ENCODE results near the gene PDE4D. TPM values are rescaled to one million over a fixed set of nuclear protein-coding genes. Genes with fewer than 3 reads are reported as not detected.

The PDE4D gene
- total and polyA plus RNA-seq, 2 of the 4 experiments (the other 2 are of a cell fraction): 1.4 to 7.9 TPM

GRCh38 chr5:59222687-59223511 lies 670.6 kb downstream of the PDE4D start:
- intact Hi-C loops (cut with micrococcal nuclease) (no loop called here), in situ Hi-C loops (cut with MboI; ENCODE audit: low sequenced_read_pairs) (no loop called here), dilution Hi-C loops (cut with HindIII; ENCODE audit: low sequenced_read_pairs, unreplicated experiment) (no loop called here)
- Histone ChIP-seq H2BK20ac (ENCODE audit: low read depth, low read length) (no peak overlapping the region), H3K9me1 (ENCODE audit: insufficient read depth, low read length) (no peaks in the 10 kb centered on the region; the same call in 1 of the 2 replicates), H3K4me2 (ENCODE audit: low read depth, low read length) (no peak overlapping the region), H4K5ac (ENCODE audit: low read depth, low read length) (no peak overlapping the region), H3K56ac (ENCODE audit: extremely low read depth, insufficient read depth, low read length) (no peak overlapping the region), H3K23ac (ENCODE audit: low read depth, low read length) (no peak overlapping the region), H2BK120ac (ENCODE audit: low read depth, low read length) (no peak overlapping the region), H3K14ac (replicated peaks; ENCODE audit: low read depth, low read length) (no peak overlapping the region), H3K18ac (ENCODE audit: low read depth, low read length) (no peak overlapping the region), H3K36me3 (ENCODE audit: control insufficient read depth, insufficient read depth, low read length) (no peaks in the 10 kb centered on the region), H4K8ac (ENCODE audit: low read depth in 2 of 2, low read length in 2 of 2) (no peak overlapping the region), H3K4ac (ENCODE audit: low read depth, low read length) (no peak overlapping the region), H3K4me3 (ENCODE audit: insufficient read depth, low read depth, low read length) (no peak overlapping the region), H2BK15ac (ENCODE audit: low read depth, low read length) (no peak overlapping the region), H2AFZ (replicated peaks; ENCODE audit: low read length, poor library complexity) (no peak overlapping the region), H2BK5ac (ENCODE audit: low read depth, low read length, poor library complexity, severe bottlenecking) (no peak overlapping the region), H4K91ac (ENCODE audit: insufficient read depth, low read depth, low read length) (no peak overlapping the region), H3K9ac (ENCODE audit: low read depth, low read length) (no peak overlapping the region), H3K79me1 (ENCODE audit: low read depth in 1 of 2, low read length in 2 of 2) (no peaks in the 10 kb centered on the region), H3K4me1 (ENCODE audit: control insufficient read depth, insufficient read depth, low read length) (no peaks in the 10 kb centered on the region), H4K20me1 (ENCODE audit: insufficient read depth, low read length) (no peaks in the 10 kb centered on the region), H2AK5ac (ENCODE audit: low read depth, low read length) (no peak overlapping the region), H3K9me3 (ENCODE audit: control insufficient read depth, insufficient read depth, low read length) (no peaks in the 10 kb centered on the region), H3K27me3 (ENCODE audit: control insufficient read depth, insufficient read depth, low read length) (no peaks in the 10 kb centered on the region; the same call in none of the 2 replicates), H3K27ac (ENCODE audit: insufficient read depth, low read length) (no peak overlapping the region), H2AK9ac (replicated peaks; ENCODE audit: low read depth, low read length, poor library complexity) (no peak overlapping the region)
- ChIA-PET CTCF (interaction anchor here (0.9 to 1.1 kb wide), 2 partner anchors 144 to 167 kb away, joined by 3 to 8 read pairs; no protein-coding TSS in a partner anchor), POLR2A (ENCODE audit: unreplicated experiment) (no interaction called here)
- no peak for DNase-seq
- no peak for ATAC-seq (ENCODE audit: low read depth)
- no TSS peak for BruUV-seq (replicated peaks)
- TF ChIP-seq POLR2A (IDR thresholded peaks at IDR 0.05; ENCODE audit: low read depth, low read length) (no peak), CEBPB (IDR thresholded peaks at IDR 0.05; ENCODE audit: low read depth, low read length) (no peak), USF2 (IDR thresholded peaks at IDR 0.05; ENCODE audit: low read depth, low read length) (no peak), CHD1 (IDR thresholded peaks at IDR 0.05; ENCODE audit: low read depth, low read length) (no peak), MAZ (IDR thresholded peaks at IDR 0.05; ENCODE audit: borderline replicate concordance, low read depth, low read length) (no peak), RFX5 (IDR thresholded peaks at IDR 0.05; ENCODE audit: low read depth, low read length) (no peak), ELK1 (IDR thresholded peaks at IDR 0.05; ENCODE audit: borderline replicate concordance, low read depth, low read length) (no peak), SMC3 (IDR thresholded peaks at IDR 0.05; ENCODE audit: low read depth, low read length) (no peak), MAFK (IDR thresholded peaks at IDR 0.05; ENCODE audit: low read depth, low read length) (no peak), RCOR1 (IDR thresholded peaks at IDR 0.05; ENCODE audit: insufficient replicate concordance, low read length) (no peak), MXI1 (IDR thresholded peaks at IDR 0.05; ENCODE audit: borderline replicate concordance, low read depth, low read length) (no peak), NFE2L2 (IDR thresholded peaks at IDR 0.05; ENCODE audit: low read depth, low read length) (no peak), BHLHE40 (IDR thresholded peaks at IDR 0.05; ENCODE audit: low read depth, low read length) (no peak), RAD21 (IDR thresholded peaks at IDR 0.05; ENCODE audit: low read length) (no peak), FOS (IDR thresholded peaks at IDR 0.05; ENCODE audit: low read depth, low read length) (no peak)
- TF ChIP-seq, protein P1, sequence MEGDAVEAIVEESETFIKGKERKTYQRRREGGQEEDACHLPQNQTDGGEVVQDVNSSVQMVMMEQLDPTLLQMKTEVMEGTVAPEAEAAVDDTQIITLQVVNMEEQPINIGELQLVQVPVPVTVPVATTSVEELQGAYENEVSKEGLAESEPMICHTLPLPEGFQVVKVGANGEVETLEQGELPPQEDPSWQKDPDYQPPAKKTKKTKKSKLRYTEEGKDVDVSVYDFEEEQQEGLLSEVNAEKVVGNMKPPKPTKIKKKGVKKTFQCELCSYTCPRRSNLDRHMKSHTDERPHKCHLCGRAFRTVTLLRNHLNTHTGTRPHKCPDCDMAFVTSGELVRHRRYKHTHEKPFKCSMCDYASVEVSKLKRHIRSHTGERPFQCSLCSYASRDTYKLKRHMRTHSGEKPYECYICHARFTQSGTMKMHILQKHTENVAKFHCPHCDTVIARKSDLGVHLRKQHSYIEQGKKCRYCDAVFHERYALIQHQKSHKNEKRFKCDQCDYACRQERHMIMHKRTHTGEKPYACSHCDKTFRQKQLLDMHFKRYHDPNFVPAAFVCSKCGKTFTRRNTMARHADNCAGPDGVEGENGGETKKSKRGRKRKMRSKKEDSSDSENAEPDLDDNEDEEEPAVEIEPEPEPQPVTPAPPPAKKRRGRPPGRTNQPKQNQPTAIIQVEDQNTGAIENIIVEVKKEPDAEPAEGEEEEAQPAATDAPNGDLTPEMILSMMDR (conservative IDR thresholded peaks at IDR 0.05; ENCODE audit: low read depth, low read length): no peak

All from IMR-90 (cell line).